Measurements from ENCODE around the gene ONECUT3. TPM values are rescaled to one million over a fixed set of nuclear protein-coding genes. Genes with fewer than 3 reads are reported as not detected.
"Not testable (repeated sequence)": the region's sequence is repeated elsewhere in the genome, so short reads cannot be mapped to it uniquely, and the experiment has no call there.

ONECUT3 gene
- total RNA-seq, 1 donor from 2014 or later: not detected

DNA sequence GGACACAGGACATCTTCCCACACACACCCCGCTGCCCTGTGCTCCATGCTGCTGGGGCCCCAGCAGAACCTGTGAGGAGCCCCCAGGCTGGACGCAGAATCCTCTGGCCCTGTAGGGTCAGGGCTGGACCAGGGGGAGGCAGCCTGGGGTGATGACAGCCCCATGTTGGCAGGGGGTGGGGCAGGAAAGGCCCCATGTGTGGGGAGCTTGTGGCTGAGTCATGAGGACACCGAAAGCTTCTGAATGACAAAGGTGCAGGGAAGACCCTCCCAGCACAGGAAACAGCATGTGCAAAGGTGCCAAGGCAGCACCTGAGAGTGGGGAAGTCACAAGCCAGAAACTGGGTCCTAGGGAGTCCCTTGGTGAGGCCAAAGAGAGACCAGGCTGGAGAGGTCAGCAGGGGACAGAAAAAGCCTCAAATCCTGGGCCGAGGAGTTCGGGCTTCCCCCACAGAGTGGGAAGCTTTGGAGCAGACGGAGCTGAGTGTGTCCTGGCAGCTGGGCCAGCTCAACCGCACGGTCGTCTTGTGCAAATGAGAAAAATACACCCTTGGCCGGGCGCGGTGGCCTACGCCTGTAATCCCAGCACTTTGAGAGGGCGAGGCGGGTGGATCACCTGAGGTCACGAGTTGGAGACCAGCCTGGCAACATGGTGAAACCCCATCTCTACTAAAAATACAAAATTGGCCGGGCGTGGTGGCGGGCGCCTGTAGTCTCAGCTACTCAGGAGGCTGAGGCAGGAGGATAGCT lies 41.3 kb downstream of the ONECUT3 start:
- DNase-seq (ENCODE audit: low read depth in 2 of 2): no peak

DNA sequence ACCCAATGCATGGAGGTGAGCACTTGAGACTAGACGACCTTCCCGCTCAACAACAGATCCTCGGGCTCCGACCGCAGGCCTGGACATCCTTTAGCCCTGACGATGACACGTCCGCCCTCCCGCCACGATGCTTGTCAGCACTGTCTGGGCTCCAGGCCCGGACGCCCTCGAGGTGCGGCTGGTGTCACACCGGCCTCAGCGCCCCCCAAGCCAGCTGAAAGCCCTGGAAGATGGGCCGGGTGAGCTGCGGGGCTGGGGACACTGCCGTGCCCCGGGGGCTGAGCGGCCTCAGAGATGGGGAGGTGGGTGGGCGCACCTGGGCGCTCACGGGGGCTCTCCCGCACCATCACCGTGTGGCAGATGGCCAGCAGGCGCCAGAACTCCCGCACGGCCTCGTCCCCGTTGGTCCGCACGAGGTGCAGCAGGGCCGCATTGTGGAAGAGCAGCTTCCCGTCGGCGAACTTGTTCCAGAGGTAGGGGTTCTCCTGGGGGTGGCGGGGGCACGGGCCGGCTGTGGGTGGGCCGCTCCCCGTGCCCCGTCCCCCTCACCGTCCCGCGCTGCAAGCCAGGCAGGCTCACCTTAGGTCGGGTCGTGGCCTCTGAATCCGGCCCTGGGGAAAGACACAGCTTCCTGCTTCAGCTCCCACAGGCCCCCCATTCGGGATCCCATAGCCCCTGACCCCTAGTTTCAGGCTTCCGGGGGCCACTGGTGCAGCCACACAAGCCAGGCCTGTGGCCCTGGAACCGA lies 43.3 kb downstream of the ONECUT3 start:
- no peak for DNase-seq (ENCODE audit: low read depth in 2 of 2)

DNA sequence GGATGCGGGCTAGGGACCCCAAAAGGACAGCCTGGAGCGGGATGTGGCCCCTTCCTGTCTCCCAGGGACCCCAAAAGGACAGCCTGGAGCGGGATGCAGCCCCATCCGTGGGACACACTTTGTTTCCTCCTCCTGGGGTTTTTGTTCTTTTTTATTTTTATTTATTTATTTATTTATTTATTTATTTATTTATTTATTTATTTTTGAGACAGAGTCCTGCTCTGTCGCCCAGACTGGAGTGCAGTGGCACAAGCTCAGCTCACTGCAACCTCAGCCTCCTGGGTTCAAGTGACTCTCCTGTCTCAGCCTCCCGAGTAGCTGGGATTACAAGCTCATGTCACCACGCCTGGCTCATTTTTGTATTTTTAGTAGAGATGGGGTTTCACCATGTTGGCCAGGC lies 44.0 kb downstream of the ONECUT3 start:
- DNase-seq (ENCODE audit: low read depth in 2 of 2): not testable (repeated sequence)

DNA sequence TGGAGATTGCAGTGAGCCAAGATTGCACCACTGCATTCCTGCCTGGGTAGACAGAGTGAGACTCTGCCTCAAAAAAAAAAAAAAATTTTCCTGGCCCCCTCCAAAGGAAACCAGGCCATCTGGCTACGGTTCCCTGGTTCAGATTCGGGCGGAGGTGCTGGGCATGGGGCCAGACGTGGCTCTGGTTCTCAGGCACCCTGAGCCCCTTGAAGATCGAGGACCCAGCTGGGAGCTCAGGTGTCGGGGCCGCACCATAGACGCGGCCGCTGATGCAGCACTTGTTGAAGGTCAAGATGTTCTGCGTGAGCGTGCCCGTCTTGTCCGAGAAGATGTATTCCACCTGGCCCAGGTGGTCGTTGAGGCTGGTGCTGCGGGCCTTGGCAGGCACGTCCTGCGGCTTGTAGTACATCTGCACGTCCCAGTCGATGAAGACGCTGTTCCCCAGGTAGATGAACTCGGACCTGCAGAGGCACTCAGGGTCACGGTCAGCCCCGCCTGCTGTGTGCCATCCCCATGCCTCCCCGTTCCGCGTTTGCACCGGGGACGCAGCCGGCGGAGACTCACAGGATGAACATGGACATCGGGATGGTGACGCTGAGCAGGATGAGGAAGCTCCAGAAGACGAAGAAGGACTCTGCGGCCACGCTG lies 46.5 kb downstream of the ONECUT3 start:
- DNase-seq (ENCODE audit: low read depth in 2 of 2): no peak

DNA sequence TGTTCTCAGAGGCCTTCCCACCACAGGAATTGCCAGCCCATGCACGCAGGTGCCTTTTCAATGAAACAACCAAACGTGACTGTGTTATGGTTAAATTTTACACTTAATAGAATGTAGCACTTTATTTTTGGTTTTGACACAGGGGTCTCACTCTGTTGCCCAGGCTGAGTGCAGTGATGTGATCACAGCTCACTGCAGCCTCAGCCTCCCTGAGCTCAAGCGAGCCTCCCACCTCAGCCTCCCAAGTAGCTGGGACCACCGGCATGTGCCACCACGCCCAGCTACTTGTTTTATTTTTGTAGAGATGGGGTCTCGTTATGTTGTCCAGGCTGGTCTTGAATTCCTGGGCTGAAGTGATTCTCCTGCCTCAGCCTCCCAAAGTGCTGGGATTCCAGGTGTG lies 51.6 kb downstream of the ONECUT3 start:
- DNase-seq (ENCODE audit: low read depth in 2 of 2): no peak

DNA sequence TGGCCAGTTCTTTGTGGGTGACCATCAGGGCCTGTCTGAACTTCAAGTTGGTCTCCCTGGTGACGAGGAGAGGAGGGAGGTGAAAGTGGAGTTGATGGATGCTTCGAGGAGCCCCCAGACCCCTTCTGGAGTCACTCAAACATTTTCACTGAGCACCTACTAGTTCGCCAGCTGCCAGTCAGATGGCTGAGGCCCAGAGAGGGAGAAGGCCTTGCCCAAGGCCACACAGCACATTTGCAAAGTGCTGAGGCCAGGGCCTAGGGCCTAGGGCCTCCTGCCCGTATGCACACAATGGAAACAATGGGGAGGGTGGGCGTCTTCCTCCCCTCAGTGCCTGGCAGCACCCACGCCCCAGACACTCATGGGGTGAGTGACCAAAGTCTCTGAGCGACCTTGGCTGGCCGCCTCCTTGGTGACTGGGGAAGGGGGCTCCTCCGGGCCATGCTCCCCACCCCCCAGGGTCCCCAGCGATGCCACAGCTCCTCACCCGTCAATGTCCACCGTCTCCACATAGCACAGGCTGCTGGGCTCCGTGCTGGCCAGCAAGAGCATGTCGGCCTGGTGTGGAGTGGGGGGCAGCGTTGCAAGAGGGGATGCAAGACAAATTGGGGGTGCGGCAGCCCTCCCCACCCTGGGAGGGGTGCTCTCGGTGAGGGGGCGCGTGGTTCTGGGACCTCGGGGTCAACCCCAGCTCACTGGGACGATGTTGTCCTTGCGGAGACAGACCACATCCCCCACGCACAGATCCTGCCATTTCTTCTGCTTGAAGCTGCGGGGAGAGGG lies 52.3 kb downstream of the ONECUT3 start:
- no peak for DNase-seq (ENCODE audit: low read depth in 2 of 2)

DNA sequence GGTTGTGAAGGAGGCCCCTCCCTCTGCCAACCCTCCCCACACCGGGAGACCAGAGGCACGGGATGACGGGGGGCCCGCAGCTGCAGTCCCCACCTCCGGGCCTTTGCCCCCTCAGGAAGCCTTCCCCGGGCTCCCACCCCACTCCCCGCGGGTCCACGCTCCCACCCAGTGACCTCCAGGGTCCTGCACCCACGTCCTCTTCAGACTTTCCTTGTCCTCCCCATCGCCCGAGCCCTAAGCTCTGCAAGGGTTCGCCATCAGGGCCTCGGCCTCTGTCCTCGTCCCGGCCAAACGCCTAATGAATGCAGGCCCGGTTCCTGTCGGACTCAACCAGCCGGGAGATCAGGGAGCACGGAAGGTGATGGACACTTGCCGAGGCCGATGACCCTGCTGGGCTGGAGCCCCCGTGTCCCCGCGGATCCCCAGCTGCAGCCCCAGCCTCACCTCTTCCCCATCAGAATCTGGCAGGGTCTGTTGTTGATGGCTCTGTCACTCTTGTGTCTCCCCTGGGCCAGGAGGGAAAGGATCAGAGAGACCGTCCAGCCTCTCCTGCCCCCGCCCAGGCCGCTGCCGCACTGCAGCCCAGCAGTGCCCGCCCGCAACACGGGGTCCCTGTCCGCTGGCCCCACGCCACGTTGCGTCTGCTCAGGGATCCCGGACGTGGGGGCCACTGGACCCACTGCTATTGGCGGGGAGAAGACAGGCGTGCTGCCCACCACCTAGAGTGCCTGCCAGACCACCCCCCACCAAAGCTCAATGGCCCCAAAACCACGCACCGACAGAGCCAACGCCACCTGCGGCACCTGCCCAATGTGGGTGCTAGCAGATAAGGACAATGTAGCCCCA lies 53.1 kb downstream of the ONECUT3 start:
- DNase-seq (ENCODE audit: low read depth in 2 of 2): no peak

DNA sequence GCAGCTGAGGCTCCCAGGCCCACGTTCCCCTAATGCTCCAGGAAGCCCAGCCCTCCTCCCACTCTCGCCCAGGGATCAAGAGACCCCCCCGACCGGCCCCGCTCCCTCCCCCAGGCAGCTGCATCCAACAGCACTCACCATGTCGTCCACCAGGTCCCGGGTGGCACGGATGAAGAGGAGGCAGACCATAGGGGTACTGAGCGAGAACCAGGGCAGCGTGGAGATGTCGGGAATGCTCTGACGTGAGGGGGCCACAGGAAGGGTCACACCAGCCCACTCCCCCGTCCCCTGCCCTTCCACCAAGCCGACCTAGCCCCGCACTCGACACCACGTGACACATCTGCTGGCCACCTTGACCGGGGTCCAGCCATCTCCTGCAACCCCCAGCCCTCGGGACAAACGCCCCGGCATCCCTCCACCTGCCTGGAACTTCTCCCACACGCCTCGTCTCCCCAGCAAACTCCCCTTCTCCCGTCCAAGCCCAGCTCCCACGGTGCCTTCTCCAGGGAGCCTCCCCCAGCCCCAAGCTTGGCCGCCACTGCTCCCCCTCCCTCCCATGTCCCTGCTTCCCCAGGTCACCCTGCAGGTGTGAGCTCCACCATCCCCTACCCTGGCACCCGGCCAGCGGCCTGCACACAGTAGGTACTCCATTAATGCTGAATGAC lies 53.9 kb downstream of the ONECUT3 start:
- DNase-seq (ENCODE audit: low read depth in 2 of 2): no peak

DNA sequence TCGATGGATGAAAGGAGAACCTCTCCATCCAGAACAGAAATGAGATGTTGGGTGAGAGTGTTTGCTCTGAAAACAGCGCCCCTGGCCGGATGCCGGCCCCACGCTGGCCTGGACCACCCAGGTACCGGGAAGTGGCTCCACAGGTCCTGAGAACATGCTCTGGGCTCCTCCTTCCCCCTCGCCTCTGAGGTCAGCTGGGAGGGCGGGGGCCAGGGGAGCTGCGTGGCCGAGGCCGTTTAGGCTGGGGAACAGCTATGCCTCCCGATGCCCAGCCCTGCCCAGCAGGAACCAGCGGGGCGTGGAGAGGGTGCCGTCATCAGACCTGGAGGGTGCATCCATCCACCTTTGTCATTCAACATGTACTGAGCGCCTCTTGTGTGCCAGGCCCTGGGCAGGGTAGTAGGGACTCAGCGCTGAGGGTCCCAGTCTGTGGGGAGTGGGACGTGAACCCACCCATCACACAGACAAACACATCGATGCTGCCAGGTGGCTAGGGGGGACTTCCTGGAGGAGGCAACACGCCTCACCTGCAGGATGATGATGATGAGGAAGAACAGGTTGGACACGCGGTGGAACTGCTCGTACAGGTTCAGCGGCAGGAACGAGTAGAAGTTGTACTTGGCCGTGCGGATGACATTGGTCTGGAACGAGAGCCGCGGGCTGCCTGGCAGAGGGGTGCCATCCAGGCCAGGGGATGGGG lies 54.5 kb downstream of the ONECUT3 start:
- no peak for DNase-seq (ENCODE audit: low read depth in 2 of 2)

DNA sequence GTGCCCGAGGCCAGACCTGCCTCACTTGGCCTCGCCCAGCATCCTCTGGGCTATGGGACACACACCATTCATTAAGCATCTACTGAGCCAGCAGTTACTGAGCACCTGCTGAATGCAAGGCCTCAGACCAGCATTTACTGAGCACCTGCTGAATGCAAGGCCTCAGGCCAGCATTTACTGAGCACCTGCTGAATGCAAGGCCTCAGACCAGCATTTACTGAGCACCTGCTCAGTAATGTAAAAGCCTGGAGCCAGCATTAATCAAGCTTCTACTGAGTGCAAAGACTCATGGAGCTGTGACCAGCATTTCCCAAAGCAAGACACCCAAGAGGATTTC lies 55.1 kb downstream of the ONECUT3 start:
- DNase-seq (ENCODE audit: low read depth in 2 of 2): no peak

DNA sequence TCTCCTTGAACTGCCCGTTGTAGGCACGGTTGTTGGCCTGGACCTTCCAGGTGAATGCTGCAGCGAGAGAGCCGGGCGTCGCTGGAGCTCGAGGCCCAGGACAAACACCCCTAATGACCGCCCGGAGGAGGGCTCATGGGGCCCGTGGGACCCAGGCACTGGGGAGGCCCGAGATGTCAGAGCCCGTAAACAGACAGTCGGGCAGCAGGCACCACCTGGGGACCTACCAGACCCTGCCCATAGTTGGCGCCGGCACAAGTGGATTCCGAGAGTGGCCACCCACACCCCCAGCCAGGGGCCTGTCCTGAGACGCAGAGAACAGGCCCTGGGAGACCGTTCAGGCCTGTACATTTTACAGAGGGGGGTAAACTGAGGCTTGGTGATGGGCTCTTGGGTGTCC lies 56.4 kb downstream of the ONECUT3 start:
- DNase-seq (ENCODE audit: low read depth in 2 of 2): no peak

DNA sequence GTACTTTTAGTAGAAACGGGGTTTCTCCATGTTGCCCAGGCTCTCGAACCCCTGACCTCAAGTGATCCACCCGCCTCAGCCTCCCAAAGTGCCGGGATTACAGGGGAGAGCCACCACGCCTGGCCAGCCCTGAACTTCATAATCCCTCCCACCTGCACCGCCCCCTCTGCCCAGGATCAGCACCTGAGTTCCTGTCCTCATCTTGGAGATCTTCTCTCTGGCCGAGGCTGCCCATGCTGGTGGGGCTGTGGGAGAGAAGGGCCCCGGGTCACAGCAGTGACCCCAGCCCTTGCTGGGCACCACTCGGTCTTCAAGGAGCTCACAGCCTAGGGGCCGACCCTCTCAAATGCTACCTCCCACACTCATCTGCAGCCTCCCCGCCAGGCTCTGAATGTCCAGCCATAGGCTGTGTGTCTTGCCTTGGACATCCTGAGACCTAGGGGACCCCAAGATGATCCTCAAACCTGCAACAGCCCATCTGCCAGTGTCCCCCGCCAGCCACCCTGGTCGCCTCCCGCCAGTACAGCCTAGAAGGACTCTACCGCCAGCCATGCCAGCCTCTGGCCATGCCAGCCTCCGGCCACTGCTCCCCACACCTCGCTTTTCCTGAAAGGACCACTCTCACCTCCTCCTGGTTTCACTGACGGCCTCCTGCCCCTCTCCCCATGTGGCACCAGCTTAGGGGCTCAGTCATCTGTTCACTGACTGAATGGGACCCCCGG lies 57.3 kb downstream of the ONECUT3 start:
- DNase-seq (ENCODE audit: low read depth in 2 of 2): no peak

DNA sequence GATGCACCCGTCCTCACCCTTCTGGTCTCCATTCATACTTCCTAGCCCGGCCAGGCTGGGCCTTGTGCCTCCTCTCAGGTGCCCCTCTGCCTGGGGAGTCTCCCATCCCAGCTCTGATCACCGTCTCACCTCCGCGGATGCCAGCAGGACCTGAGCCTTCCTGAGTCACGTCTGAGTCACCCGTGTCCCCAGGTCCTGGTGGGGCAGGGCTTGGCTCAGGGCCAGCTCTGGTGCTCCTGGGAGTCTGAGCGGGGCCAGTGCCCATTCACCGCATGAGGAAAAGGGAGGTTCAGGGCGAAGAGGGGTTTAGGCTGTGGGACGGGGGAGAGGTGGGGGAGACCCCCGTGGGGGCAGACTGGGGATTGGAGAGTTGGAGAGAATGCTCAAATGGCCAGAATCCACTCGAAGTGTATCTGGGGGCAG lies 58.2 kb downstream of the ONECUT3 start:
- DNase-seq (ENCODE audit: low read depth in 2 of 2): peak; percentile 4 to 75

DNA sequence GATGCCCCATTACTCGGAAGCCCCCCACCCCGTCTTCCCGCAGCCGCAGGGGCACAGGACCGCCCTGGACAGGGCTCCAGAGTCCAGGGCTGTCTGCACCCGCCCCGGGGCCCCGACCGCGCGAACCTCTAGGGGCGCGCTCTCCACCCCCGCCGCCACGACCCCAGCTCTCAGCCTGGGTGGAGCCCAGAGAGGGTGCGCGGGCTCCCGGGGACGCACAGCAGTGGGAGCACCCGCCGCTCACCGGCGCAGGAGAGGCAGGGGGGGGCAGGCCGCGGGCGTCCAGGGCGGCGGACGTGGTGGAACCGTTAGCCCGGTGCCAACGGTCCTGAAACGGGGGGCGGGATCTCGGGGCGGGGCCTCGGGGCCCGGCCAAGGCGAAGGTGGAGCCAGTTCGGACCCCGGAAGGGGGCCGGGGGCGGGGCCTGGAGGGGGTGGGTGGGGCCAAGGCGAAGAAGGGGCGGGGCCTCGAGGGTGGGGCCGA lies 58.7 kb downstream of the ONECUT3 start, which contains the start of gene ATP8B3:
Gene ATP8B3, minus strand, starts transcription at position 335 of the 484 bp plus-strand sequence. CDS start 540 bp downstream, outside the sequence.
- DNase-seq (ENCODE audit: low read depth in 2 of 2): no peak

DNA sequence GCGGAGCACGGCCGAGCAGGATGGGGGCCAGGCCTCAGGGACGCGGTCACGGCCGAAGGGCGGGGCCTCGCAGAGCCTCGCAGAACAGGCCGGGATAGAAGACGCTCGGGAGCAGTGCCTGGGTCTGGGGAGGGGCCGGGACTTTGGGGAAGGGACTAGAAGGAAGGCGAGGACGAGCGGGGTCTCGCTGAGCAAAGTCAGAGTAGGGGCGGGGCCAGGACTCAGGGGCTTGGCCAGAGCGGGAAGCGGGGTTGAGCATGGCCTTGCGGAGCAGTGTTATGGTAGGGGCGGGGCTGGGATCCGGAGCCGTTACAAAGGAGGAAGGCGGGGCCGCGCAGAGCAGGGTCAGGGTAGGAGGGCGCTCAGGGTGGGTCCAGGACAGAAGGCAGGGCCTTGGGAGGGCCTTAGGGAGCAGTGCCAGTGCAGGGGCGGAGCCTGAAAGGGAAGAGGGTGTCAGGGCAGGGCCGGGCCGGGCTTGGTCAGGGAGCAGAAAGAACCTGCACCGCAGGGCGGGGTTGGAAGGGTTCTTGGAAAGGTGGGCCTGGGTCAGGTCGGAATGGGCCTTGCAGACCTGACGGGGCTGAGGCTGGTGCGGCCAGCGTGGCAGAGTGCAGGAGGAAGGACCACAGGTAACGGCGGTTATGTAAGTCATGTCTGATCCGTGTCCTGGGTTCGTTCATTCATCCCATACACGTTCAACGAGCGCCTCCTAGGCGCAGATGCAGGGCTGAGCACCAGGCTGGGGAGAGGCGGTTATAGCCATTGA lies 59.3 kb downstream of the ONECUT3 start:
- peak; percentile 64 to 85 for DNase-seq (ENCODE audit: low read depth in 2 of 2)

DNA sequence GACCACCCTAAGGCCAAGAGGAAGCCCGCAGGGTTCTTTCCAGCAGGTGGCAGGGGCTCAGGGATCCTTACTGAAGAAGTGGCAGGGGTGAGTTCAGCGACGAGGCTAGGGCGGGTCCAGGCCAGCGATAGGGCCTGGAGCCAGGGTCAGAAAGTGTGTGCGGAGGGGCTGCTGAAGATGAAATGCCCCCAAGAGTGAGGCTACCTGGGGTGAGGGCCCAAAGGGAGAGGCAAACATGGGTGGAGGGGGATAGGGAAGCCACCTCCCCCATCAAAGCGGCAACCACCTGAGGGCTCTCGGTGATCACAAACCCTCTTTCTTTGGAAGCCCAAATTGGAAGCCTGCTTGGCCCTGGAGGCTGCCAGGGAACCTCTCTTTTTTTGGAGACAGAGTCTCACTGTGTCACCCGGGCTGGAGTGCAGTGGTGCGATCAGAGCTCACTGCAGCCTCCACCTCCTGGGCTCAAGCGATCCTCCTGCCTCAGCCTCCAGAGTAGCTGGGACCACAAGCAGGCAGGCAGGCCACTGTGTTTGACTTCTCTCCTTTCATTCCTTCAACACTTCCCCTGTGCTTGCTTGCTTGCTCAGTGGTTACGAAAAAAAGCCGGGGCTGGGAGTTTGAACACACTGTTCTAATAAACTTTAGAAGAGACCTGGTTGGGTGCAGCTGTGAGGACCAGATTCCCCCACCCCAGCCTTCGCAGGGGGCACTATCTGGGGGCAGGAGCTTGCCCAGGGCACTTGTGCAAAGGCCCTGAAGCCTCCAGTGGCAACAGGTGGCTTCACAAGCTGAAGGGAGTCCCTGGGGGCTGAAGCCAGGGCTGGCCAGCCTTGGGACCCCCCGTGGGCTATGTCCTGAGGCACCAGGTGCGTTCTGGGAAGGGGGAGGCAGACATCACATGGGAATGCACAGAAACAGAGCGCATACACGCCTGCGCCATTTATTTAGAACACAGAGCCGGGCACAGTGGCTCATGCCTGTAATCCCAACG lies 60.2 kb downstream of the ONECUT3 start:
- no peak for DNase-seq (ENCODE audit: low read depth in 2 of 2)

DNA sequence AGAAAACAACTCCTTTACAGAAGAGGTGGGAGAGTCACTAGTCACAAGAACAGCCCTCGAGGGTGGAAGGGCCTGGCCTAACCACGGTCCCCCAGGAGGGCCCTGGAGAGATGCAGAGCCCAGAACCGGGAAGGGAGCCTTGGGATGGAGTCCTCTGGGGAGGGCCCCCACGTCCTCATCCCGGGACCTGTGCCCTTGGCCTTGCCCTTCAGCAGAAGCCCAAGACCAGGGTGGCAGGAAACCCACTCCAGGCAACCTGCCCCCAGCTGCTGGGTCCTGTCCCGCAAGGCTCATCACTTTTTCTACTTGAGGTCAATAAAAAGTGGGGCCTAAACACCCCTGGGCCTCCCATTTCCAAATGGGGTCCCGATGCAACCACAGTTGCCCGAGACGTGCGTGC lies 61.1 kb downstream of the ONECUT3 start:
- DNase-seq (ENCODE audit: low read depth in 2 of 2): no peak
